Measurements from ENCODE around the gene LMF1. TPM values are rescaled to one million over a fixed set of nuclear protein-coding genes. Genes with fewer than 3 reads are reported as not detected.

LMF1 gene
- total RNA-seq, 6 experiments from 2014 or later = 10.9 to 20.0 (median 13.8) TPM

DNA sequence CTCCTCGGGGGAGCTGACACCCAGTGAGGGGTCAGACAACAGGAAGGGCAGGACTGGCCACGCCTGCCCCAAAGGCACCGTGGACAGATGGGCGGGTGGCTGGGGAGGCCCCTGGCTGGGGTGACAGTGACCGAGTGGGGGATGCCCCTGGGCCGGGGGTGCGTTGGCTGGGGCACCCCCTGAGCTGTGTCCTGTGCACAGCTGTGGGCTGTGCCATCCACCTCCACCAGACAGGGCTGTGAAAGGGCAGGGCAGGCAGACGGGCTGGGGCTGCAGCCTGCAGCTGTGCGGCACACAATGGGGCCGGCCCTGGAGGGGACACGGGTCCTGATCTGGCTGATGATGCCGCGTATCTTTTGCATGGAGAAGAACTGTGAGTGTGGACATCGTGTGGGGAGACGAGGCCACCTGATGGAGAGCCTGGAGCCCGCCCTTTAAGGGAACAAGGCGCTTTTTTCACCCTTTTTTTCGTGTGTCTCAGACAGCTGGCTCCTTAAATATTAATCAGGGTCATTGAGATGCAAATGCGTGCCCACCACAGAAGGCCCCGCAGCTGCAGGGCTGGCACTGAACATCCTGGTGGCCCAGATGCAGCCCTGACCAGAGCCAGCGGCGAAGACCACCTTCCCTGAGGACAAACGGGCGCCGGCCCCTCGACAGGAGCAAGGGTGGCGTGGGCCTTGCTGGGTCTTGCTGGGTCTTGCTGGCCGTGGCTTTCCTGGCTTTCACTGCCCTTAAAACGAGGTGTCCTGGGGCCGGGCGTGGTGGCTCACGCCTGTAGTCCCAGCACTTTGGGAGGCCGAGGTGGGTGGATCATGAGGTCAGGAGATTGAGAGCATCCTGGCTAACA, 127.8 kb downstream of the LMF1 start:
- Histone ChIP-seq H3K9me3 (no peaks in the 10 kb centered on the region), H3K4me1 (no peaks in the 10 kb centered on the region), H3K27ac (no peak overlapping the region), H3K4me3 (no peak overlapping the region), H3K27me3 (no peaks in the 10 kb centered on the region), H3K36me3 (no peaks in the 10 kb centered on the region)
- TF ChIP-seq, protein P1, sequence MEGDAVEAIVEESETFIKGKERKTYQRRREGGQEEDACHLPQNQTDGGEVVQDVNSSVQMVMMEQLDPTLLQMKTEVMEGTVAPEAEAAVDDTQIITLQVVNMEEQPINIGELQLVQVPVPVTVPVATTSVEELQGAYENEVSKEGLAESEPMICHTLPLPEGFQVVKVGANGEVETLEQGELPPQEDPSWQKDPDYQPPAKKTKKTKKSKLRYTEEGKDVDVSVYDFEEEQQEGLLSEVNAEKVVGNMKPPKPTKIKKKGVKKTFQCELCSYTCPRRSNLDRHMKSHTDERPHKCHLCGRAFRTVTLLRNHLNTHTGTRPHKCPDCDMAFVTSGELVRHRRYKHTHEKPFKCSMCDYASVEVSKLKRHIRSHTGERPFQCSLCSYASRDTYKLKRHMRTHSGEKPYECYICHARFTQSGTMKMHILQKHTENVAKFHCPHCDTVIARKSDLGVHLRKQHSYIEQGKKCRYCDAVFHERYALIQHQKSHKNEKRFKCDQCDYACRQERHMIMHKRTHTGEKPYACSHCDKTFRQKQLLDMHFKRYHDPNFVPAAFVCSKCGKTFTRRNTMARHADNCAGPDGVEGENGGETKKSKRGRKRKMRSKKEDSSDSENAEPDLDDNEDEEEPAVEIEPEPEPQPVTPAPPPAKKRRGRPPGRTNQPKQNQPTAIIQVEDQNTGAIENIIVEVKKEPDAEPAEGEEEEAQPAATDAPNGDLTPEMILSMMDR (IDR thresholded peaks at IDR 0.05) = no peak
- no peak for TF ChIP-seq POLR2A (IDR thresholded peaks at IDR 0.05)
- WGBS (ENCODE audit: insufficient coverage, low coverage, low lambda C conversion rate, missing lambda C conversion rate) = 80% methylated on average over 1 of the region's 33 CpGs
- DNase-seq (no peak), ATAC-seq (no peak)
- intact Hi-C loops (cut with DNase I) = no loop called here

DNA sequence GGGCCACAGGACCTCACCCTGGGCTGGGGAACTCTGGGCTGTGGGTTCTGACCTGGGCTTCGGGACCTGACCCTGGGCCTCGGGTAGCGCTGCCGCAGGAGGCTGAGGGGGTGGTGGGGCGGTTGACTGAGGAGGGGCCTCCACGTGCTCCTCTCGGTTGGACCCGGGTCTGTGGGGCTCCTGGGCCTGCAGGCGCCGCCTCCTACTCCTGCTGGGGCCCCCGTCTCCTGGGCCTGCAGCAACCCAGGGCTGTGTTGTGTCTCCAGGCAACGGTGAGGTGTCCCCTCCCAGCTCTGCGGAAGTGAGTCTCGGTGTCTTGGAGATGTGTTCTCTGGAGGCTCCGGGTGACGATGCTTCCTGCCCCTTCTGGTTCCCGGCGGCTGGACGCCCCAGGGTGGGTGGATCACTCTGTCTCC, 128.7 kb downstream of the LMF1 start:
- Histone ChIP-seq H3K9me3 (no peaks in the 10 kb centered on the region), H3K27ac (no peak overlapping the region), H3K4me3 (no peak overlapping the region), H3K4me1 (no peaks in the 10 kb centered on the region), H3K27me3 (no peaks in the 10 kb centered on the region), H3K36me3 (no peaks in the 10 kb centered on the region)
- no peak for DNase-seq
- TF ChIP-seq, protein P1 (IDR thresholded peaks at IDR 0.05) = no peak
- TF ChIP-seq POLR2A (IDR thresholded peaks at IDR 0.05) = no peak
- intact Hi-C loops (cut with DNase I) = no loop called here
- 57% methylated on average over 4 of the region's 19 CpGs for WGBS (ENCODE audit: insufficient coverage, low coverage, low lambda C conversion rate, missing lambda C conversion rate)
- ATAC-seq = peak in 1 of 4 donors; percentile 41

DNA sequence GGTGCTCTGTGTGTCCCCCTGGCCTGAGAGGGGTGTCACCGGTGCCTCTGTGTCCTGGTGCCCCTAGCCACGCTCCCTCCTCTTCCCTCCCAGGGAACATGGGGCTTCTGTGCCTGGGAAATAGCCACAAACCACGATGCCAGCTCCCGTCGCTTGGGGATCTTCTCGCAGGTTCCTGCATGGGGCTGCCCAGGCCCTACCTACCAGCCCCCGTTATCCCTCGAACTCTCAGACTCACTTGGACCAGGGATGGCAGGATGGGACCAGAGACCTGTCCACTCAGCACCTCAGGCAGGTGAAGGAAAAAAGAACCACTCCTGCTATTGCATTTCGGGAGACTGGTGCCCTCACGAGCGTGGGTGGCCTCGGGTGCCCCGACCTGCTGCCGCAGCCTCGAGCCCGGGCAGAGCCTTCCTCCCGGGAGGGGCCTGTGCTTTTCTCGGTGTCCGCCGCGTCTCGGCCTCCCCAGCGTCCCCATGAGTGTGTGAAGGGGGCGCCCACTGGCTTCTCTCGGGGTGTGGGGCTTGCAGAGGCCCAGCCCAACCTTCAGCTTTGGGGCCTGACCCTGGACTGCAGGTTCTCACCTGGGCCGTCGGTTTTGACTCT, 129.2 kb downstream of the LMF1 start:
- H3K36me3 ChIP-seq = no peaks in the 10 kb centered on the region
- ATAC-seq (peak in 1 of 4 donors; percentile 9), DNase-seq (peak in 1 of 3 donors; percentile 48)
- H3K27ac ChIP-seq = no peak overlapping the region
- no peaks in the 10 kb centered on the region for H3K27me3 ChIP-seq
- no peak for TF ChIP-seq POLR2A (IDR thresholded peaks at IDR 0.05)
- TF ChIP-seq, protein P1 (IDR thresholded peaks at IDR 0.05) = no peak
- WGBS (ENCODE audit: insufficient coverage, low coverage, low lambda C conversion rate, missing lambda C conversion rate) = no CpG with 5 or more reads among the region's 27 CpGs
- intact Hi-C loops (cut with DNase I) = no loop called here
- no peak overlapping the region for H3K4me3 ChIP-seq
- no peaks in the 10 kb centered on the region for H3K9me3 ChIP-seq
- no peaks in the 10 kb centered on the region for H3K4me1 ChIP-seq

DNA sequence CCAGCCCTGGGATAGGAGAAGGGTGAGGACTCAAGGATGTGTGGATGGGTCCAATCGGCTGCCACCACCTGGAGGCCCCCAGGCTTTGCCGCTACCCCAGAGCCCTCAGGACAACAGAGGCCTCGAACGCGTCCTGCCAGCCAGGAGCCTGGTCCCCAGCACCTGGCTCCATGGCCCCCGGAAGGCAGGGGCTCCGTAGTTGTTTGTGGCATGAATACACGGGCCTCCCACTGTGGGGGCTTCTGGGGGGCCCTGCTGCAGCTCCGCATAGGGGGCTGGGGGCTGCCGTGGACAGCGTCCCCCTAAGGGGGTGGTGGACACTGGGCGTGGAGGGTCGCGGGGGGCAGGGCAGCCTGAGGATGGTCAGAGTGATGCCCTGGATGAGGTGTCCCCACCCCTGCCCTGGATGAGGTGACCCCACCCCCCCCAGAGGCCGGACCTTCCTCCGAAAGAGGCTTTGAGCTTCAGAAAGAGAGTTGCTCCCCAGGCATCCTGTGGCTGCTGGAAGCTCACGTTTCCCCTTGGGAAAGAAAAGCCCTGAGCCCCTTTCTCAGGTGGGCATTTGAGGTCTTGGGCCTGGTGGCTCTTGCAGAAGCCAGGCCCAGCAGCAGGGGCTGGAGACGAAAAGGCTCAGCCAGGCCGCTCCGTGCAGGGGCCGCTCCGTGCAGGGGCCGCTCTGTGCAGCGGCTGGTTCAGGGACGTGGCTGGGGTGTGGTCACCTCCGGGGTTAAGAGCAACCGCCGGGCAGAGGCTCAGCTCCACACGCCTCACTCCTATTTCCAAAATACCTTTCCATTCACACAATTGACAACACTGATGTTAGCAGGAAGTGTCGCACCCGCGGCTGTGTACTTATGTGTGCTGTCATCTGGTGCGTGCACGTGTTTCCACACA, 130.0 kb downstream of the LMF1 start:
- intact Hi-C loops (cut with DNase I) = no loop called here
- H3K4me3 ChIP-seq = no peak overlapping the region
- no peak for ATAC-seq
- no peaks in the 10 kb centered on the region for H3K9me3 ChIP-seq
- TF ChIP-seq, protein P1 (IDR thresholded peaks at IDR 0.05) = no peak
- no peak for TF ChIP-seq POLR2A (IDR thresholded peaks at IDR 0.05)
- peak in 1 of 3 donors; percentile 42 for DNase-seq
- 58% methylated on average over 7 of the region's 34 CpGs for WGBS (ENCODE audit: insufficient coverage, low coverage, low lambda C conversion rate, missing lambda C conversion rate)
- no peaks in the 10 kb centered on the region for H3K27me3 ChIP-seq
- no peak overlapping the region for H3K27ac ChIP-seq
- H3K4me1 ChIP-seq = no peaks in the 10 kb centered on the region
- no peaks in the 10 kb centered on the region for H3K36me3 ChIP-seq
